ENCODE data around the gene C2CD3.

- TF ChIP-seq CTCF (IDR thresholded peaks at IDR 0.05) (no peak), POLR2A (IDR thresholded peaks at IDR 0.05) (no peak), EP300 (IDR thresholded peaks at IDR 0.05) (no peak)
Observed at GRCh38 chr11:74123008-74123448, 47.8 kb downstream of the C2CD3 start.

All from tibial nerve (tissue), 4 donors.